Astrocyte (in vitro differentiated cells and primary cell): ENCODE results near the gene SLC16A9.

Experiments
- EZH2 ChIP-seq: IDR thresholded peaks from 2 replicates; pipeline ENCODE4 v1.6.1; 2012; ENCODE audit warnings: mild to moderate bottlenecking, low read length, inconsistent platforms; ENCODE audit not compliant: insufficient read depth
- TF ChIP-seq, protein P1 (sequence below): IDR thresholded peaks from 2 replicates; pipeline ENCODE4 v1.5.1; 2011; ENCODE audit warnings: low read depth, mild to moderate bottlenecking, inconsistent platforms, low read length, moderate library complexity; ENCODE audit not compliant: insufficient read depth

- TF ChIP-seq, protein P1, sequence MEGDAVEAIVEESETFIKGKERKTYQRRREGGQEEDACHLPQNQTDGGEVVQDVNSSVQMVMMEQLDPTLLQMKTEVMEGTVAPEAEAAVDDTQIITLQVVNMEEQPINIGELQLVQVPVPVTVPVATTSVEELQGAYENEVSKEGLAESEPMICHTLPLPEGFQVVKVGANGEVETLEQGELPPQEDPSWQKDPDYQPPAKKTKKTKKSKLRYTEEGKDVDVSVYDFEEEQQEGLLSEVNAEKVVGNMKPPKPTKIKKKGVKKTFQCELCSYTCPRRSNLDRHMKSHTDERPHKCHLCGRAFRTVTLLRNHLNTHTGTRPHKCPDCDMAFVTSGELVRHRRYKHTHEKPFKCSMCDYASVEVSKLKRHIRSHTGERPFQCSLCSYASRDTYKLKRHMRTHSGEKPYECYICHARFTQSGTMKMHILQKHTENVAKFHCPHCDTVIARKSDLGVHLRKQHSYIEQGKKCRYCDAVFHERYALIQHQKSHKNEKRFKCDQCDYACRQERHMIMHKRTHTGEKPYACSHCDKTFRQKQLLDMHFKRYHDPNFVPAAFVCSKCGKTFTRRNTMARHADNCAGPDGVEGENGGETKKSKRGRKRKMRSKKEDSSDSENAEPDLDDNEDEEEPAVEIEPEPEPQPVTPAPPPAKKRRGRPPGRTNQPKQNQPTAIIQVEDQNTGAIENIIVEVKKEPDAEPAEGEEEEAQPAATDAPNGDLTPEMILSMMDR = no peak
- TF ChIP-seq EZH2 = no peak
These were observed 22.0 kb downstream of the SLC16A9 start for GRCh38 chr10:59687657-59688056.
